ENCODE data around the gene MAP2K3. TPM values are rescaled to one million over a fixed set of nuclear protein-coding genes. Genes with fewer than 3 reads are reported as not detected.

MAP2K3 gene
- polyA plus RNA-seq, 2 of the 4 experiments (the other 2 are of a cell fraction): 13.9 to 37.1 TPM

GRCh38 chr17:21235921-21236320 is 48.6 kb upstream of the MAP2K3 start (continued):
- no peak for TF ChIP-seq CTCF (IDR thresholded peaks at IDR 0.05)

DNA sequence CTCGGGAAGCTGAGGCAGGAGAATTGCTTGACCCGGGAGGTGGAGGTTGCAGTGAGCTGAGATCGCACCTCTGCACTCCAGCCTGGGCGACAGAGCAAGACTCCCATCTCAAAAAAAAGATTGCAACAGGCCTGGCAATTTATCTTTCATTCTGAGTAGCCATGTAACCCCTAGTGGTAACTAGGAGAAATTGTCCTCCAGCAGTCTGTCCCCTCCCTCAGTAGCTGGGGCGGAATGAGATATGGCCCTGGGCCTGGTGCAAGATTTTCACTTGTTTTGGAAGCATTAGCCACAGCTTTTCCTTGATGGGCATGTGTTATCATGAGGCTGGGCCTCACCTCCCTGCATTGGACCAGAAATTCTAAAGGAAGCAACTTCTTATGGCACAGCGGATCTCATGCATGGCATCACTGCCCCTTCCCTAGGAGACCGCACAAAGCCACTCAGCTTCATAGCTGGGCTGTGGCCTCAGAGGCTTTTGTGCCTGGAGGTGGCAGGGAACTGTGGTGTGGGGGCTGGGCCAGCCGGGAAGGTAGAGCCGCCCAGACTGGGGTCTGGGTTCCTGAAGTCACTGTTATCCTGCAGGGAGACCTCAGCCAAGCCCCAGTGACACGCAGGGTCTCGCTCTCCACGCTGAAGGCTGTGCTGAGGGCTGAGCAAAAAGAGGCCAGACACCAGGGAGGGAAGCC is 44.7 kb upstream of the MAP2K3 start:
- CTCF ChIA-PET: interaction anchor here (0.6 to 3.8 kb wide), 14 partner anchors 8 to 274 kb away, joined by 3 to 52 read pairs (median 4); partner anchors contain the start of gene NATD1
- no peak overlapping the region for H3K4me3 ChIP-seq
- ATAC-seq: peak; percentile 57 to 82; a peak in 4 of 6 replicates

DNA sequence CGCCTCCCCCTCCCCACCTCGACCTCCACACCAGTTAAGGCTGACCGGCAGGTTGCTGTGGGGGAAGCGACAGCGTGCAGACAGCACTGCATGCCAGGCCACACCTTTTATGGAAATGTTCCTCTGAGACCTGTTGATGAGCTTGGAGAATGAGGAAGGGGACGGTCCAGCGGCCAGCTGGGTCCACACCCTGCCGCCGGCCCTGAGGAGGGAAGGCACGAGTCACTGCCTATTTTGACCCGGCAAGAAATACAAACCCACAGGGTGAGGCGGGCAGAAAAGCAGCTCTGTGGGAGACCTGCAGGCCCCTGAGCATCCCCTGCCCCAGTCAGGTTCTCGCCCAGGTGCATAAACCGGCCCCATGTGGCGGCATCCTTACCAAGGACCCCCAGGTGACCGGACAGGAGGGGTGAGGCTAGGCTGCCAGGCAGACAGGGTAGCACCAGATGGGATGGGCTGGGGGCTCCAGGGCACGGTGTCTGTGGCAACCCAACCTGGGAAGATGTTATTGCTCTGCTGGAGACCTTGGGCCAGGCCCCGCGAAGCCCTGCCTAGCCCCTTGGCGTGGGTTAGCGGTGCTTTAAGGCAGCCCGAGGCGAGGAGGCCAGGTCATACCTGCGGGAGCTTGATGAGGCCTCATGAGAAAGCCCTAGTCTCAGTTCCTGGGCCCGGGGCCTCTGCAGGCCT is 44.0 kb upstream of the MAP2K3 start:
- Histone ChIP-seq H3K27ac (no peak overlapping the region), H3K9me3 (no peaks in the 10 kb centered on the region), H3K4me1 (no peaks in the 10 kb centered on the region), H3K4me2 (no peak overlapping the region), H3K4me3 (no peak overlapping the region)
- DNase-seq (ENCODE audit: low read depth in 1 of 2, low spot score in 1 of 2) (no peak), ATAC-seq (no peak), FAIRE-seq (no peak)
- WGBS (ENCODE audit: missing lambda C conversion rate): 73% methylated on average over 24 of the region's 25 CpGs
- no peak for TF ChIP-seq TFCP2L1 (CRISPR knock-in tag; IDR thresholded peaks at IDR 0.05)
- ChIA-PET POLR2A (no interaction called here), CTCF (interaction anchor here (0.6 to 3.8 kb wide), 15 partner anchors 9 to 273 kb away, joined by 3 to 52 read pairs (median 4); partner anchors contain the start of gene NATD1)

More for the DNA sequence above, 44.7 kb upstream of the MAP2K3 start:
- 62% methylated on average over 12 of the region's 12 CpGs for WGBS (ENCODE audit: missing lambda C conversion rate)
- FAIRE-seq: no peak
- H3K27ac ChIP-seq: no peak overlapping the region
- TF ChIP-seq CEBPB (IDR thresholded peaks at IDR 0.05): peak in 1 of 2 experiments; percentile 66; a peak in 2 of 4 replicates
- no peak for TF ChIP-seq REST (IDR thresholded peaks at IDR 0.05)
- TF ChIP-seq RAD21 (conservative IDR thresholded peaks at IDR 0.05 in 1 of 2, IDR thresholded peaks at IDR 0.05 in 1 of 2): peak in 1 of 2 experiments; percentile 33; a peak in 1 of 5 replicates
- peak; percentile 40 for TF ChIP-seq CTCF (IDR thresholded peaks at IDR 0.05)
- POLR2A ChIA-PET: no interaction called here
- H3K4me1 ChIP-seq: no peaks in the 10 kb centered on the region
- DNase-seq (ENCODE audit: low read depth in 1 of 2, low spot score in 1 of 2): peak; percentile 47 to 84
- no peaks in the 10 kb centered on the region for H3K9me3 ChIP-seq
- no peak overlapping the region for H3K4me2 ChIP-seq

DNA sequence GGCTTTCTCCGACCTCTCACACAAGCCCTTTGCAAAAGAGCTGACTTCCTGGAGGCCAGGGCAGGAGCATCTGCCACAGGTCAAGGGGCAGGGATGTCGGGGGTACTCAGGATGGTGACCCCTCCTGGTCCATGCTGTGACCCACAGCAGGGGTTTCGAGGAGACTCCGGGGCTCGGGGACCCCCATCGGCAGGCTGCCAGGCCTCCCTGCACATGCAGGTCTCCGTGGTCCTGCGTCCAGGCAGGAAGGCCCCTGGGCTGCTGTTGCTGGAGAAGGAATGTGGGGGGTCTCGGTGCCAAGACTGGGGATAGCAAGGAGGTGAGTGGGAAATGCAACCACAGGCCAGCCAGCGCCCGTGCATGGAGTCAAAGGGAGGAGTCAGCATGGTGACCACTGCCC is 42.9 kb upstream of the MAP2K3 start:
- no peak for FAIRE-seq
- POLR2A ChIA-PET: no interaction called here

More for the DNA sequence above, 42.9 kb upstream of the MAP2K3 start:
- no peak for DNase-seq (ENCODE audit: low read depth in 1 of 2, low spot score in 1 of 2)
- no peaks in the 10 kb centered on the region for H3K9me3 ChIP-seq
- no peak overlapping the region for H3K4me2 ChIP-seq
- H3K27ac ChIP-seq: no peak overlapping the region
- H3K4me3 ChIP-seq: no peak overlapping the region
- CTCF ChIA-PET: interaction anchor here (0.7 to 3.8 kb wide), 5 partner anchors 10 to 215 kb away, joined by 3 to 52 read pairs (median 12); partner anchors contain the start of gene NATD1
- no peak for ATAC-seq
- 83% methylated on average over 6 of the region's 11 CpGs for WGBS (ENCODE audit: missing lambda C conversion rate)
- no peaks in the 10 kb centered on the region for H3K4me1 ChIP-seq
- no peak for TF ChIP-seq KDM5A (IDR thresholded peaks at IDR 0.05)
- no peak for TF ChIP-seq HOXA7 (CRISPR knock-in tag; IDR thresholded peaks at IDR 0.05)
- no peak for TF ChIP-seq JUN (IDR thresholded peaks at IDR 0.05)
- no peak for TF ChIP-seq POLR2A (IDR thresholded peaks at IDR 0.05; ENCODE audit: low read length)
- TF ChIP-seq MAFK (IDR thresholded peaks at IDR 0.05; ENCODE audit: partially characterized antibody): no peak
- no peak for TF ChIP-seq CHD4 (IDR thresholded peaks at IDR 0.05; ENCODE audit: borderline replicate concordance)
- TF ChIP-seq RARB (CRISPR knock-in tag; IDR thresholded peaks at IDR 0.05): no peak
